ENCODE measurements around the gene TLCD1.
"Not testable (repeated sequence)": the region's sequence is repeated elsewhere in the genome, so short reads cannot be mapped to it uniquely, and the experiment has no call there.

The TLCD1 gene

GRCh38 chr17:28725660-28726225 is 290 bp downstream of the TLCD1 start:
- no peaks in the 10 kb centered on the region for H3K9me3 ChIP-seq (ENCODE audit: control insufficient read depth, low read length)
- no peaks in the 10 kb centered on the region for H3K27me3 ChIP-seq (ENCODE audit: control insufficient read depth, insufficient read depth, low read length, poor library complexity, severe bottlenecking)
- peaks cover 26% of the 10 kb centered on the region for H3K36me3 ChIP-seq (ENCODE audit: control insufficient read depth, insufficient read depth, low read length)
- peaks cover 35% of the 10 kb centered on the region for H3K4me1 ChIP-seq (ENCODE audit: control insufficient read depth, insufficient read depth, low read length)
- peak overlapping the region; percentile 79 for H3K27ac ChIP-seq (ENCODE audit: insufficient read depth, low read depth, low read length, poor library complexity, severe bottlenecking)
- 0% methylated on average over 45 of the region's 45 CpGs for WGBS, 2 experiments
- peak overlapping the region; percentile 83 for H3K4me3 ChIP-seq (ENCODE audit: insufficient read depth, low read depth, low read length)

- peaks cover 26% of the 10 kb centered on the region for H3K36me3 ChIP-seq (ENCODE audit: control insufficient read depth, insufficient read depth, low read length)
- WGBS, 2 experiments, result 11 to 12% methylated on average over 20 of the region's 20 CpGs
- peak overlapping the region; percentile 79 for H3K27ac ChIP-seq (ENCODE audit: insufficient read depth, low read depth, low read length, poor library complexity, severe bottlenecking)
- peak overlapping the region; percentile 83 for H3K4me3 ChIP-seq (ENCODE audit: insufficient read depth, low read depth, low read length)
- H3K27me3 ChIP-seq (ENCODE audit: control insufficient read depth, insufficient read depth, low read length, poor library complexity, severe bottlenecking), result no peaks in the 10 kb centered on the region
- H3K9me3 ChIP-seq (ENCODE audit: control insufficient read depth, low read length), result no peaks in the 10 kb centered on the region
- H3K4me1 ChIP-seq (ENCODE audit: control insufficient read depth, insufficient read depth, low read length), result peaks cover 35% of the 10 kb centered on the region
Observed at GRCh38 chr17:28725166-28725659, 820 bp downstream of the TLCD1 start.

- H3K4me3 ChIP-seq (ENCODE audit: insufficient read depth, low read depth, low read length), result peak overlapping the region; percentile 83
- H3K4me1 ChIP-seq (ENCODE audit: control insufficient read depth, insufficient read depth, low read length), result peaks cover 35% of the 10 kb centered on the region
- no peaks in the 10 kb centered on the region for H3K9me3 ChIP-seq (ENCODE audit: control insufficient read depth, low read length)
- WGBS, 2 experiments, result 85 to 88% methylated on average over 10 of the region's 10 CpGs
- H3K27me3 ChIP-seq (ENCODE audit: control insufficient read depth, insufficient read depth, low read length, poor library complexity, severe bottlenecking), result no peaks in the 10 kb centered on the region
- H3K36me3 ChIP-seq (ENCODE audit: control insufficient read depth, insufficient read depth, low read length), result peaks cover 26% of the 10 kb centered on the region
- no peak overlapping the region for H3K27ac ChIP-seq (ENCODE audit: insufficient read depth, low read depth, low read length, poor library complexity, severe bottlenecking)
Observed at GRCh38 chr17:28724500-28725165, 1.4 kb downstream of the TLCD1 start.

- H3K4me3 ChIP-seq (ENCODE audit: insufficient read depth, low read depth, low read length); H3K27ac ChIP-seq (ENCODE audit: insufficient read depth, low read depth, low read length, poor library complexity, severe bottlenecking); H3K27me3 ChIP-seq (ENCODE audit: control insufficient read depth, insufficient read depth, low read length, poor library complexity, severe bottlenecking); H3K9me3 ChIP-seq (ENCODE audit: control insufficient read depth, low read length): not testable (repeated sequence)
- Histone ChIP-seq H3K36me3 (ENCODE audit: control insufficient read depth, insufficient read depth, low read length) (peaks cover 26% of the 10 kb centered on the region), H3K4me1 (ENCODE audit: control insufficient read depth, insufficient read depth, low read length) (peaks cover 38% of the 10 kb centered on the region)
- WGBS, 2 experiments, result 88 to 92% methylated on average over 4 of the region's 4 CpGs
Observed at GRCh38 chr17:28723836-28724499, 2.1 kb downstream of the TLCD1 start.

GRCh38 chr17:28723159-28723835 is 2.7 kb downstream of the TLCD1 start:
- WGBS, 2 experiments, result 92 to 93% methylated on average over 6 of the region's 6 CpGs
- peaks cover 45% of the 10 kb centered on the region for H3K4me1 ChIP-seq (ENCODE audit: control insufficient read depth, insufficient read depth, low read length)
- no peaks in the 10 kb centered on the region for H3K27me3 ChIP-seq (ENCODE audit: control insufficient read depth, insufficient read depth, low read length, poor library complexity, severe bottlenecking)
- H3K9me3 ChIP-seq (ENCODE audit: control insufficient read depth, low read length), result no peaks in the 10 kb centered on the region
- H3K36me3 ChIP-seq (ENCODE audit: control insufficient read depth, insufficient read depth, low read length), result peaks cover 26% of the 10 kb centered on the region
- H3K4me3 ChIP-seq (ENCODE audit: insufficient read depth, low read depth, low read length), result no peak overlapping the region
- H3K27ac ChIP-seq (ENCODE audit: insufficient read depth, low read depth, low read length, poor library complexity, severe bottlenecking), result no peak overlapping the region

- Histone ChIP-seq H3K36me3 (ENCODE audit: control insufficient read depth, insufficient read depth, low read length) (peaks cover 26% of the 10 kb centered on the region), H3K27ac (ENCODE audit: insufficient read depth, low read depth, low read length, poor library complexity, severe bottlenecking) (no peak overlapping the region), H3K9me3 (ENCODE audit: control insufficient read depth, low read length) (no peaks in the 10 kb centered on the region), H3K27me3 (ENCODE audit: control insufficient read depth, insufficient read depth, low read length, poor library complexity, severe bottlenecking) (no peaks in the 10 kb centered on the region), H3K4me1 (ENCODE audit: control insufficient read depth, insufficient read depth, low read length) (peaks cover 47% of the 10 kb centered on the region), H3K4me3 (ENCODE audit: insufficient read depth, low read depth, low read length) (no peak overlapping the region)
- WGBS, 2 experiments, result 92 to 95% methylated on average over 6 to 7 of the region's 7 CpGs
Observed at GRCh38 chr17:28722417-28723158, 3.4 kb downstream of the TLCD1 start.

- Histone ChIP-seq H3K36me3 (ENCODE audit: control insufficient read depth, insufficient read depth, low read length) (peaks cover 26% of the 10 kb centered on the region), H3K4me1 (ENCODE audit: control insufficient read depth, insufficient read depth, low read length) (peaks cover 47% of the 10 kb centered on the region), H3K4me3 (ENCODE audit: insufficient read depth, low read depth, low read length) (peak overlapping the region; percentile 99)
- H3K9me3 ChIP-seq (ENCODE audit: control insufficient read depth, low read length); H3K27me3 ChIP-seq (ENCODE audit: control insufficient read depth, insufficient read depth, low read length, poor library complexity, severe bottlenecking); H3K27ac ChIP-seq (ENCODE audit: insufficient read depth, low read depth, low read length, poor library complexity, severe bottlenecking): not testable (repeated sequence)
- WGBS, 2 experiments, result 24 to 30% methylated on average over 19 of the region's 19 CpGs
Observed at GRCh38 chr17:28720997-28721329, 5.1 kb downstream of the TLCD1 start.

- peaks cover 46% of the 10 kb centered on the region for H3K4me1 ChIP-seq (ENCODE audit: control insufficient read depth, insufficient read depth, low read length)
- 1 to 2% methylated on average over 27 to 28 of the region's 30 CpGs for WGBS, 2 experiments
- peaks cover 28% of the 10 kb centered on the region for H3K36me3 ChIP-seq (ENCODE audit: control insufficient read depth, insufficient read depth, low read length)
- H3K27me3 ChIP-seq (ENCODE audit: control insufficient read depth, insufficient read depth, low read length, poor library complexity, severe bottlenecking), result no peaks in the 10 kb centered on the region
- H3K27ac ChIP-seq (ENCODE audit: insufficient read depth, low read depth, low read length, poor library complexity, severe bottlenecking), result peak overlapping the region; percentile 76
- H3K9me3 ChIP-seq (ENCODE audit: control insufficient read depth, low read length), result no peaks in the 10 kb centered on the region
- H3K4me3 ChIP-seq (ENCODE audit: insufficient read depth, low read depth, low read length), result peak overlapping the region; percentile 99
Observed at GRCh38 chr17:28720247-28720996, 5.6 kb downstream of the TLCD1 start.

GRCh38 chr17:28719021-28719433 is 7.0 kb downstream of the TLCD1 start:
- Histone ChIP-seq H3K36me3 (ENCODE audit: control insufficient read depth, insufficient read depth, low read length) (peaks cover 40% of the 10 kb centered on the region), H3K4me3 (ENCODE audit: insufficient read depth, low read depth, low read length) (peak overlapping the region; percentile 99), H3K27me3 (ENCODE audit: control insufficient read depth, insufficient read depth, low read length, poor library complexity, severe bottlenecking) (no peaks in the 10 kb centered on the region), H3K4me1 (ENCODE audit: control insufficient read depth, insufficient read depth, low read length) (peaks cover 36% of the 10 kb centered on the region), H3K9me3 (ENCODE audit: control insufficient read depth, low read length) (no peaks in the 10 kb centered on the region), H3K27ac (ENCODE audit: insufficient read depth, low read depth, low read length, poor library complexity, severe bottlenecking) (peak overlapping the region; percentile 84)
- WGBS, 2 experiments, result 32% methylated on average over 17 of the region's 18 CpGs

Data from ectodermal cell (in vitro differentiated cells).